Measurements from ENCODE around the gene DNMT3B.

DNMT3B gene

DNA sequence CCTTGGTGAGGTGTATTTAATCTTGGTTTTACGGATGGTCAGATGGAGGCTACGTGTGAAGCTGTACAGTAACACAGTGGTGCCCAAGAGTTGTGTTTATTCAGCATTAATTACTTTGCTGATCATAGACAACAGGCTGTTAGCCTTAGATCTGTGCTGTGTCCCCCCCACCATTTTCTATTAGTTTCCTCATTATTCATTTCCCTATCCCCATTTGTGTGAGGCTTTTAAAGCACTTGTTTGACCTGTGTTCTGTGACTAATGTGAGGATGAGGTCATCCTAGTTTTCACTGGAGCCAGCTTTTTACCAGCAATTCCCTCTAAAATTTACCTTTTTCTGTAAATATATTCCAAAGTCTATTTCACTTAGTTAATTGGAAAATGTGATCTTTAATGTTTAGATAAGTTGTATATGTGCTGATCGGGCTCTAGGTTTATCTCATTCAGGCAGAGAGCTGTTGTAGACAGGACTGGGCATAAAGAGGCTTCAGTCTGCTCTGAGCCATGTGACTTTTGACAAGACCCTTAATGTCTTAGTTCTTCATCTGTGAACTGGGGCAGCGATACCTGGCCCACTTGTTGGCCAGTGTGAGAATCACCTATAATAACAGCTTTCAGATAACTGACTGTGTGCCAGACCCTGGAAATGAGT lies 66.0 kb downstream of the DNMT3B start:
- no peak for DNase-seq

DNA sequence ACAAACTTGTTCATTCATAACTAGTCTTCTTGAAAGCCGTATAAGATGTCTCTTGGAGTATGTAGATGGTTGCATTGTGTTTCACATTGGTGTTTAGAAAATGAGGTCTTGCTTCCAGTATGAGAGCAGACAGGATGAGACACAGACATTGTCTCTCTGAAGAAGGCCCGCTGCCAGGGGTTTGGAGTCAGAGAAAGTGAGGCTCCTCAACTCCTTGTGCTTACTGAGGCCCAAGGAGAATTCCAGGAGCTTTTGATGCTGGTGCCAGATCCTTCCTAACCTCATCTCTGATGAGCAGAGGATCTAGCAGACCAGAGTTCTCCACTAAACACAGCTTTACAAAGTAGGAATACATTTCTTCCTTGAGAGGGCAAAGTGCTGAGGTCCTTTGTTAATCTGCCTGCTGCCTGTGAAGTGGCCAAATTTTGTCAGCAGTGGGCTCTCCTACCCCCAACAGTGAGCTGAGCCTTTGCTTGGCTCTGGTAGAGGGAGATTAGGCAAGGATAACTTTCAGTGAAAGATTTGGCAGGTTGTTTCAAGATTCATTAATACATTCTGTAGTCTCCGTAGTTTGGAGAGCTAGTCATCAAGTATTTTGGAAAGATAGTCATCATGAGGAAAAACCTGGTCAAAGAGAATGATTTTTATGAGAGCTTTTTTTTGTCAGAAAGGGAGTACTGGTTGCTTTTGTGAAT lies 67.3 kb downstream of the DNMT3B start:
- no peak for DNase-seq

DNA sequence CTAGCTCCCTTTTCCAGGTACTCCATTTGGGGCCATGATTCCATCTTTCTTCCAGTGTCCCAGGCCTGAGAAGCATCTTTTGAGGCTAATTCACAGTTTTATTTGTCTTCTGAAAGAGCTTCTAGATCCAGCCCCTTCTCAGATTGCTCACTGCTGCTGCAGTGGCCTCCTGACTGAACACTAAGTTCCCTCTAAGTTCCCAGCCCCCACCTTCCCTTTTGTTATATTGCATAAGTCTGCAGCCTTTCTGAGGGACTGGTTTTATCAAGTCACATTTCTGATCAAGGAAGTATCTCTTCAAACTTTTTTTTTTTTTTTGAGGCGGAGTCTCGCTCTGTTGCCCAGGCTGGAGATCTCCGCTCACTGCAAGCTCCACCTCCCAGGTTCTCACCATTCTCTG lies 68.3 kb downstream of the DNMT3B start:
- no peak for DNase-seq

DNA sequence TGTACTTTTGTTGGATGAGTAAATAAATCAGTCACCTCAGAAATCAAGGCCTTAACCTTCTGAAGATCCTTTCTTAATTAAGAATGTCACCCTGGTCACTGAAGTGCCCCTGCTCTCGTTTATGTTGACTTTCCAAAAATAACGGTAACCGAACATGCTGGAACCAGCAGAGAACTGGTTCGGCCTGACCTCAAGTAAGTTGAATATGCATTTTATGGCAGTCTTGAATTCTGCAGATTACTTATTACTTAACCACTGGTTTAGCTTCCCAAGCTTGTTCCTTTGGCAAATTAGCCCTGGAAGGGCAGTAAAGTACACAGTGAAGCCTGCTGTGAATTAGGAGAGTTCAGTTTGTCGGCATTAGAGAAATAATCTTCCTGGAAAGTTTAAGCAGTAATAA lies 69.8 kb downstream of the DNMT3B start:
- DNase-seq: no peak

DNA sequence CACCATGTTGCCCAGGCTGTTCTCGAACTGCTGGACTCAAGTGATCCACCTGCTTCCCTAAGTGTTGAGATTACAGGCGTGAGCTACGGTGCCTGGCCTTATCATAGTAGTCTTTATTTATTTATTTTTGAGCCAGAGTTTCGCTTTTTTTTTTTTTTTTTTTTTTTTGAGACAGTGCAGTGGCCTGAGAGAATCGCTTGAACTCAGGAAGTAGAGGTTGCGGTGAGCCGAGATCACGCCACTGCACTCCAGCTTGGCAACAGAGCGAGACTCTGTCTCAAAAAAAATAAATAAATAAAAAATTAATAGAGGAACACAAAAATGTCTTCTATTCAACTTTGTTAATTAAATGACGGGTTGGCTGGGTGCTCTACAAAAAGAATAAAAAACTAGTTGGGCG lies 70.5 kb downstream of the DNMT3B start:
- DNase-seq: no peak

DNA sequence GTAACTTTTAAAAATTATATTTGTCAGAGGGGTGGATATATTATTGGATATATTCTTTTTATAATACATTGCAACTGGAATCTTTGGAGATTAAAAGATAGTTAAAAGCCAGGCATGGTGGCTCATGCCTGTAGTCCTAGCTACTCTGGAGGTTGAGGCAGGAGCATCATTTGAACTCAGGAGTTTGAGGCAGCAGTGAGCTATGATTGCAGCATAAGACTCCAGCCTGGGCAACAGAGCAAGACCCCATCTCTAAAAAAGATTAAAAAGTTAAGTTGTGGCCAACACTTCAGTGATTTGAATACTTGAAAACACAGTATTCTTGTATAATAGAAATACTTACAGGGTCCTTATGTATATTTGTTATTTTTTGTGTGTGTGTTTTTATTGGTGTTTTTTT lies 72.8 kb downstream of the DNMT3B start:
- DNase-seq: no peak

DNA sequence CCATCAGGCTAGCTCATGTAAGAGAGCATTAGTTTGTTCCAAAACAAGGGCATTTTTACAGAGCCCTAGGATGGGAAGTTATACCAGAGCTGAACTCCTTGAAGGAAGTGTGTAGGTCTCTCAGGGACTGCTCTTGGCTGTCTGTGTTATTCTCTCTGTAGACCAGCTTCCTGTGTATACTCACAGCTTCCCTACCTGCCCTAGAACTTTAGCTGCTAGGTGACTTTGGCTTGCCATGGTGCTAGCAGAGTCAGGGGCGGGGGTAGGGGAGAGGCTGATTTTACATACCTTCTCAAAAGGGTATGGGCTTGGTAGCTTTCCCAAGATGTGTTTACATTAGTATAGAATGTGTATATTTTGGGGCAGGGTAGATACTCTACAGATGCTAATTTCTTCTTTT lies 75.0 kb downstream of the DNMT3B start:
- no peak for DNase-seq

DNA sequence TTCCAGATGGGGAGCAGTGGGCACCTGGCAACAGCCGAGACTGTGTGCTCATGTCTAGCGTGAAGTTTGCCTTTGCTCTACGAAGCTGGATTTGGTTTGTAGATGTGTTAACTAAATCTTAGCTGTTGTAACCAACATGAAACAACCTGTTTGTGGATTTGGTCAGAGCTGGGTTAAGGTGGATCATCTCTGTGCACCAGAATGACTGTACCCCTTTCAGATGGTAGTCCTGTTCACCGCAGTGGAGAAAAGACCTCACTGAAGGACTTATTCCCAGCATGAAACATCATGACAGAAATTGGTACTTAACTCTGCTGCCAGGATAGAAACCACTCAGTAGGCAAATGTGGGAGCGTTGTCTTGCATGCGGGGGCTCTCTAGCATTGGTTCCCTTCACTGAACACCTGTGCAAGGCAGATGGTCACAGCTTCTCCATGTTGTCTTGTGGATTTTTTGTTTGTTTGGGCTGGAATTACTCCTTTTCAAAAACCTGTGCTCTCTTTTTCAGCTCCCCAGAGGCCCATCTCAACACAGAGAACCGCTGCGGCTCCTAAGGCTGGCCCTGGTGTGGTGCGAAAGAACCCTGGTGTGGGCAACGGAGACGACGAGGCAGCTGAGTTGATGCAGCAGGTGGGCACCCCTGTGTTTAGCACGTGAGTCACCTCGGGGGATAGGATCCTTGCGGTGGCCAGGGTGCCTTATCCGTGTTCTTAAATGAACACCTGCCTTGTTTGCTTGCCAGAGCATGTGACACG lies 77.2 kb downstream of the DNMT3B start:
- DNase-seq: no peak

DNA sequence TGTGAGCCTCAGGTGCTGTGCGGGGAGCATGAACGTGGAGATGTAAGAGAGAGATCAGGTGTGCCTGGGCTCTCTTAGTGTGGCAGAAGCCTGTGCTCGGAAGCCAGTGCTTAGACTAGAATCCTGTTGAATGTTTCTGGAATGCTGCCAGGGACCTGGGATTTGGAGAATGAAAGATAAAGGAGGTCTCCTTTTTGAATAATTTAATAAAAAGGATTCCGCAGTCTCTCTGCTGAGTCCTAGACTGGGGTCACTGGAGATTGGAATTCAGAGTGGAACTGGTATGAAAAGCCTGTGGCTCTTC lies 77.7 kb downstream of the DNMT3B start:
- no peak for DNase-seq

DNA sequence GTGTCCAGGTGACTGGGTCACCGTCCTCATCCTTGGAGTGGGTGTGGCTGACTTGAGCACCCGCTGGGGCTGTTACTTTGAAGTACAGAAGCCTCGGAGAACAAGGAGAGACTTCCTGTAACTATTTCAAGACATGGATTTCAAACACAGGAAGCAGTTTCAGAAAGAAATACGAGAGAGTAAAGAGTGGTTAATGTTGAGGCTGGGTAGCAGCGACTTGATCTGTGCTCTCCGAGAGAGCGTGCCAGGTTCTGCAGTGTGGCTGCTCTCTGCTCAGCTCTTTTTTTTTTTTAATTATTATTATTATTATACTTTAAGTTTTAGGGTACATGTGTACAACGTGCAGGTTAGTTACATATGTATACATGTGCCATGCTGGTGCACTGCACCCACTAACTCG lies 79.0 kb downstream of the DNMT3B start:
- DNase-seq: no peak

DNA sequence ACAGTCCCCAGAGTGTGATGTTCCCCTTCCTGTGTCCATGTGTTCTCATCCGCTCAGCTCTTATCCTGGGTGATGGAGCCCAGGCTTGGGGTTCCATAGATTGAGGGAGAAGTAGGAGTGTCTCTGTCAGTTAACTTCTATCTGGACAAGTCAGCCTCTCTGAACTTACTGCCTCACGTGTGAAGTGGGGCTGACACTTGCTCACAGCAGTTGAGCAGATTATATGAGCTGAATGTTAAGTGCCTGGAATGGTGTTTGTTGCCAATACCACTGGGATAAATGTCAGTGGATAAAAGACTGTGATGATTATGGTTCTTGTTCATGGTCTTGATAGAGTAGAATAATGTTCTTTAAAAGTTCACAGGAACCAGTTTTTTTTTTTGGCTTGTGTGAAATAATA lies 79.4 kb downstream of the DNMT3B start:
- DNase-seq: no peak

DNA sequence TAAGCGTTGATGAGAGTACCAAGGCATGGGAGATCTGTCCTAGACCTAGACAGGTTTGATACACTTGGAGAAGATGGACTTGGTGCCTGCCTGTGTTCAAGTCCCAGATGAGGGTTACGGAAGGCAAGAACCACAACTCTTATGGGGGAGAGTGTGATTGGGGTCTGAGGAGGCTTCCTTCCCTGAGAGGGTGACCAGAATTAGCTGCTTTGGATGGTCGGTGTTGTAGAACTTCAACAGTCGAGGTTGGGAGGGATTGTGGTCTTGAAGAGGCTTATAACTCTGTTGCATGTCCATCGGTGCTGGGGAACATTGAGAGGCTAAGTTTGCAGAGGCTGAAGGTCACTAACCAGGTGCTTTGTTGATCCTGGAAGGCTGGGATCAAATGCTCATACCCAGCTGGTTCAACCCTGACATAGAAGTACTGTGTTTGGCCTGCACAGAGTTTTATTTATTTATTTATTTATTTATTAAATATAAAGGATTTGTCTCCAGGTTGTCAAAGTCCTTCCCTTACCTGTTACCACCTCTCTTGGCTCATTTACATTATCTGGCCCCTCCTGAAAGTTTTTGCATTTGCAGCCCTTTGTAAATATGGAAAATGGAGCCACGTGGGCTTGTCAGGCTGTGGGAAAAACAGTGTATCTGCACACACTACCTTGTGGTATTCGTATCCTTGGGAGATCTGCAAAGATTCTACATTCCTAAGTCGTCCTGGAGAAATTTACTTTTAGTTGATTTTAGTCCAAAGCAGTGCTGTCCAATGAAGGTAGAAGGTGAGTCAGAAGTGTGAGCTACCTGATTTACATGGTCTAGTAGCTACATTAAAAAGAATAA lies 80.7 kb downstream of the DNMT3B start:
- DNase-seq: no peak

DNA sequence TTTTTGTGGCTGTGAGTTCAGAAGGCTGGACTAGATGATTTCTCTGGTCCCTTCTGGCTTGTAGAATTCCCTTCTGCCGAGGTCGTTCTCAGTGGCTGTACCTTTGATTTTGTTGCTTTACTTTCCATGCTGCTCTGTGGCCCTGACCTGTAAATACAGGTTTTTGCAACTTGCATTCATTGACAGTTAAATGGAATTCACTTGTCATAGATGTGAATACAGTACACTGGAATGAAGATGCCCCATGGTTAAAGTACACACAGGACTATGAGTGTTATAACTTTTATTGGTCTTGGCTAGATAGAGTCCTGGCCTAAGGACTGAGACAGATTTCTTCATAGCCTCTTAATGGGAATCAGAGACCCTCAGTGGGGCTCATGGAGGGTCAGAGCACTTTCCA lies 83.6 kb downstream of the DNMT3B start:
- no peak for DNase-seq

DNA sequence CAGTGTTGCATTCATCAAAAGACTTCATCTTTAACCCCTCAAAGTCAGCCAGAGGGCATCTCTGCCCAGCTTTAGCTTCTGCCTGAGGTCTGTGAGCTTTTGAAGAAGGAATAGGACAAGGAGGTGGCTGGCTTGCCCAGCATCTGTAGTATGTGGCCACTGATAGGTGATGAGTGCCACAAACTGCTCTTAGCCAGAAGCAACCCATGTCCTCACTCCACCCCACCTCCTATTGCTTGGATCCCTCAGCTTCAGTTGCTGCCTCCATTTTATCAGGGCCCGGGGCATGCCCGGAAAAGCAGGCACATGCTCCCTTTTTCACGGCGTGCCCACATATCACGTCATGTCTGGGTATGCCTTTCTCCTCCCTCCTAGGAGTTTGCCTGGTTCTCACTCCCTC lies 84.7 kb downstream of the DNMT3B start:
- no peak for DNase-seq

DNA sequence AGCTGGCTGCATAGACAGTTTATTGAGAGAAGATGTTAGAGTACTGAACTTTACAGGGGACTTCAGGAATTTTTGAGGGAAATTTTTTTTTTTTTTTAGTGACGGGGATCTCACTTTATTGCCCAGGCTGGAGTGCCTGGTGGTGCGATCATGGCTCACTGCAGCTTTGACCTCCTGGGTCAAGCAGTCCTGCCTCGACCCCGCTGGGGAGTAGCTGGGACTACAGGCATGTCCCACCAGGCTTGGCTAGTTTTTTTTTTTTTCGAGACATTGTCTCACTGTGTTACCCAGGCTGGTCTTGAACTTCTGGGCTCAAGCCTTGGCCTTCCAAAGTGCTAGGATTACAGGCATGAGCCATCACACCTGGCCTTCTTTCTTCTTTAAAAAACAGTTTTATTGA lies 85.8 kb downstream of the DNMT3B start:
- DNase-seq: no peak

DNA sequence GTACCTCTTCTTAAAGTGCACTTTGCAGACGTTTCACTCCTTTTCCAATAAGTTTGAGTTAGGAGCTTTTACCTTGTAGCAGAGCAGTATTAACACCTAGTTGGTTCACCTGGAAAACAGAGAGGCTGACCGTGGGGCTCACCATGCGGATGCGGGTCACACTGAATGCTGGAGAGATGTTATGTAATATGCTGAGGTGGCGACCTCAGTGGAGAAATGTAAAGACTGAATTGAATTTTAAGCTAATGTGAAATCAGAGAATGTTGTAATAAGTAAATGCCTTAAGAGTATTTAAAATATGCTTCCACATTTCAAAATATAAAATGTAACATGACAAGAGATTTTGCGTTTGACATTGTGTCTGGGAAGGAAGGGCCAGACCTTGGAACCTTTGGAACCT lies 86.7 kb downstream of the DNMT3B start:
- DNase-seq: no peak

DNA sequence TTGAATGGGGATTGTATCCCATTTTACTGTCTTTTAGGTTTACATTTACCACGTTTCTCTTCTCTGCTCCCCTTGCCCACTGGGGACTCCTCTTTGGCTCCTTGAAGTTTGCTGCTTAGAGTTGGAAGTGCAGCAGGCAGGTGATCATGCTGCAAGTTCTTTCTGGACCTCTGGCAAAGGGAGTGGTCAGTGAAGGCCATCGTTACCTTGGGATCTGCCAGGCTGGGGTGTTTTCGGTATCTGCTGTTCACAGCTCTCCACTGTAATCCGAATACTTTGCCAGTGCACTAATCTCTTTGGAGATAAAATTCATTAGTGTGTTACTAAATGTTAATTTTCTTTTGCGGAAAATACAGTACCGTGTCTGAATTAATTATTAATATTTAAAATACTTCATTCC lies 87.4 kb downstream of the DNMT3B start:
- no peak for DNase-seq

DNA sequence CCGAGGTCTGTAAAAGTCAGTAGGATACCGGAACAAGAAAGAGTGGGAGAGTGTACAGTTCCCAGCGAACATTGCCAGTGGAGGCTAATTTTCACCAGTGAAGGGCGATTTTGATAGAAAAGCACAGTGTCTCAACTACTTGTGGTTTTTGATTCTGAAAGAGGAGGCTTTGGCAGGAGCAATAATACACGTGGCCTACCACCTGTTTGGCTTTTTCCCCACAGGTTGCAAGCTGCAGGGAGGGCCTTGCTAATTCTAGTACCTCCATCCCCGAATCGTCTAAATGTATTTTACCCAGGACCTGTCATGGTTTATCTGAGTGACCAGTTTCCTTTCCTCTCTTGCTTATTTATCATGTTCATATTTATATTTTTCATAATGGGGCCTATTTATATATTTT lies 93.2 kb downstream of the DNMT3B start:
- DNase-seq: no peak

DNA sequence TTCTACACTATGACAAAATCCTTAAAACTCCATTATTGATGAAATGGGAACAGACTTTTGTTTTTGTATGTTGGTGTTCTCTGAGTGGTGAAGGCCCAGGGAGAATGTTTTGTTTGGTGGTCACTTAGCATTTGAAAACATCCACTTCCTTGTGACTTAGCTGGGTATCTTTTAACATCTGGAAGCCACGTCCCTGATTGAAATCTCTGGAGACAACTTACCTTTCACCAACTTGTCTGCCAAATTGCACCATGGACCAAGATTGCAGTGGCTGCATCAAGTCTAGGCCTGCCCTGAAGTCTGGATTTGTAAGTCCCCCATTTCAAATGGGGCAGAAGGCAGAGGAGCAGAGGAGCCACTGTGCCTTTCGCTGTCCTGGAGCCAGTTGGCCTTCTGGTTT lies 96.0 kb downstream of the DNMT3B start:
- no peak for DNase-seq

Measured in activated effector memory CD4-positive, alpha-beta T cell treated with Interleukin-2 at 50 U/mL for 16 hours (primary cell).